CMK (cell line): ENCODE results near the gene TRIM74.
"Not testable (repeated sequence)": the region's sequence is repeated elsewhere in the genome, so short reads cannot be mapped to it uniquely, and the experiment has no call there.

ENCODE experiments used
- DNase-seq: peaks from one replicate; pipeline ENCODE4 v3.0.0-alpha.2; 2010; ENCODE audit warnings: low read depth

The TRIM74 gene

GRCh38 chr7:72954563-72955198 is 14.6 kb downstream of the TRIM74 start:
- DNase-seq = not testable (repeated sequence)

DNA sequence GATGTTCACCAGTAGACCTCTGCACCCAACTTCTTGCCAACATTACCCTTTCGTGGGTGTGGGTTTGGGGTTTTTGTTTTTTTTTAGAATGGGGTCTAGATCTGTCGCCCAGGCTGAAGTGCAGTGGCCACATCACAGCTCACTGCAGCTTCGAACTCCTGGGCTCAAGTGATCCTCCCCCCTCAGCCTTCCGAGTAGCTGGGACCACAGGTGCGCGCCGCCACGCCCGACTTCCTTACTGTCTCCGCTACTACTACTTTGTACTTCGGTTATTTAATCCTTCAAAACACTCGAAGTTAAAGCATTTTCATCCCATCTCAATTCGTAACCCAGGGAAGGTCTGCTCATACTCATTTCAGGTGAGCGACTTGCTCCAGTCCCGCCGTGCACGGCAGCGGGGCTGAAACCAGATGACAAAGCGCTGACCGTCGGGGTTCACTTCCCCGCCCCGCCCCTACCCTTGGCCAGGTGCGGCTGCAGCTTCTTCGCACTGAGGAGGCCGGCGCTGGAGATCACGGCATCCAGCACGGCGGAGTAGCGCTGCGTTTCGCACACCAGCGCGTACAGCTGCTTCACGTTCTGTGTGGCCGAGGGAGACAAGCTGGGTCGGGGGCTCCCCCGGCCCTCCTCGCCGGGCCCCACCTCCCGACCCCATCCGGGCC is 15.2 kb downstream of the TRIM74 start:
- DNase-seq = not testable (repeated sequence)

DNA sequence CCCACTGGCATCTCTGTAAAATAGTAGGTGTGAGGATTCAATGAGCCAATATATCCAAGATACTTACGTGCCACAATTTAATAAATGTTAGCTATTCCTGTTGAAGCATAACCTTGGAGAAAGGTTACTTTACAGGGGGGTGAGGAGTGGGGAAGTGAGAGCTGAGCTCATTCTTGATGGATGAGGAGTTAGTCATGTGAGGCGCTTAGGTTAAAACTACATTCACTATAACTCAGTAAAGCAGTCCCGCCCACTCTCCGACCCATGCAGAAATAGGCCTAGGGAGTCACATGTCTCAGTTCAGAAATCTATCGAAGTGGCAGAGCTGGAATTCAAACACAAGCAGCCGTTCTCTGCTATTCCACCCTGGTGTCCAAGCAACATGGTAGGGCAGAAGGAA is 18.8 kb downstream of the TRIM74 start:
- not testable (repeated sequence) for DNase-seq

- not testable (repeated sequence) for DNase-seq
These were observed 19.6 kb downstream of the TRIM74 start for GRCh38 chr7:72949686-72950085.

DNA sequence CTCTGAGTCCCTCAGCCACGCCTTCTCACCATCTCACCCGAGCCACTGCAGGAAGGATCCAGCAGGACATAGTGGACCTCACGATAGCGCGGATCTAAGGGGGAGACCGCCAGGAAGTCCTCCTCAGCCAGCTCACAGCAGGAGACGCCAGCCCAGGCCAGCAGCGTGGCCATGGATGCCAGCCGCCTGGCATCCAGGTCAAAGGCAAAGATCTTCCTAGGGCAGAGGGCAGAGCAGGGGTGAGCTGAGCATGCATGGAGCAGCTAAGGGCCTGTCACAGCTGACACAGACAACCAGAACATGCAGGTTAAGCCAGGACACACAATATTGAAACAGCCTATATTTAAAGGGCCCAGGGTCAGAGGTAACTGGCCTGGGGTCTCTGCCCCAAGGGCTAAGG is 20.0 kb downstream of the TRIM74 start:
- not testable (repeated sequence) for DNase-seq

DNA sequence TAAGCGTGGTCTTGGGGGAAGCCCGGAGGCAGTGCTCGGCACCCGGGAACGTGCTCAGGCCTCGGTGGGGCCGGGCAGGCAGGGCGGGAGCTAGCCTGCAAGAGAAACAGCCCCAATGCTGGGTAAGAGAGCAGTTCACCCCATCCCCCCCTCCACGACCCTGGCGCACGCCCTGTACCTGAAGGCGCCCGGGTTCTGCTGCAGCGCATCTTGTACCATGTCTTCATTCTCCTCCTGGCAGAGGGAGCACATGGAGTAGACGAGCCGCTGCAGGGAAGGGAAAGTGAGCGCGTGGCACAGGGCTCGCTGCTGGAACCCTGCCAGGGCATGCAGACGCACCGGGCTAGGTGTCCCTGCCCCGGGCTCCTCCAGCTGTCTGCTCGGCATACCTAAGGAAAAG is 20.6 kb downstream of the TRIM74 start:
- not testable (repeated sequence) for DNase-seq

- DNase-seq = not testable (repeated sequence)
These were observed 23.0 kb downstream of the TRIM74 start for GRCh38 chr7:72946130-72946745.

GRCh38 chr7:72945597-72945996 is 23.7 kb downstream of the TRIM74 start:
- not testable (repeated sequence) for DNase-seq

GRCh38 chr7:72944937-72945336 is 24.3 kb downstream of the TRIM74 start:
- DNase-seq = not testable (repeated sequence)

DNA sequence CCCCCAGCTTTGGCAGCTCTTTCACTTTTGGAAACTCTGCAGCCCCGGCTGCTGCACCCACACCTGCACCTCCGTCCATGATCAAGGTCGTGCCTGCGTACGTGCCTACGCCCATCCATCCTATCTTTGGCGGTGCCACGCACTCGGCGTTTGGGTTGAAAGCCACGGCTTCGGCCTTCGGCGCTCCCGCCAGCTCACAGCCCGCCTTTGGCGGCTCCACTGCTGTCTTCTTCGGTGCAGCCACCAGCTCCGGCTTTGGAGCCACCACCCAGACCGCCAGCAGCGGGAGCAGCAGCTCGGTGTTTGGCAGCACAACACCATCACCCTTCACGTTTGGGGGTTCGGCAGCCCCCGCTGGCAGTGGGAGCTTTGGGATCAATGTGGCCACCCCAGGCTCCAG is 26.3 kb downstream of the TRIM74 start:
- DNase-seq = not testable (repeated sequence)

DNA sequence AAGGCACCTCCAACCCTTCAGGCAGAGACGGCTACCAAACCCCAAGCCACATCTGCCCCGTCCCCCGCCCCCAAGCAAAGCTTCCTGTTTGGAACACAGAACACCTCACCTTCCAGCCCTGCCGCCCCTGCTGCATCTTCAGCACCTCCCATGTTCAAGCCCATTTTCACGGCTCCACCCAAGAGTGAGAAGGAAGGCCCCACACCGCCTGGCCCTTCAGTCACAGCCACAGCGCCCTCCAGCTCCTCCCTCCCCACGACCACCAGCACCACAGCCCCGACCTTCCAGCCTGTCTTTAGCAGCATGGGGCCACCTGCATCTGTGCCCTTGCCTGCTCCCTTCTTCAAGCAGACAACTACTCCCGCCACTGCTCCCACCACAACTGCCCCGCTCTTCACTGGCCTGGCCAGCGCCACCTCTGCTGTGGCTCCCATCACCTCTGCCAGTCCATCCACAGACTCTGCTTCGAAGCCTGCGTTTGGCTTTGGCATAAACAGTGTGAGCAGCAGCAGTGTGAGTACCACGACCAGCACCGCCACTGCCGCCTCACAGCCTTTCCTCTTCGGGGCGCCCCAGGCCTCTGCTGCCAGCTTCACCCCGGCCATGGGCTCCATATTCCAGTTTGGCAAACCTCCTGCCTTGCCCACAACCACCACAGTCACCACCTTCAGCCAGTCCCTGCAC is 27.1 kb downstream of the TRIM74 start:
- not testable (repeated sequence) for DNase-seq

DNA sequence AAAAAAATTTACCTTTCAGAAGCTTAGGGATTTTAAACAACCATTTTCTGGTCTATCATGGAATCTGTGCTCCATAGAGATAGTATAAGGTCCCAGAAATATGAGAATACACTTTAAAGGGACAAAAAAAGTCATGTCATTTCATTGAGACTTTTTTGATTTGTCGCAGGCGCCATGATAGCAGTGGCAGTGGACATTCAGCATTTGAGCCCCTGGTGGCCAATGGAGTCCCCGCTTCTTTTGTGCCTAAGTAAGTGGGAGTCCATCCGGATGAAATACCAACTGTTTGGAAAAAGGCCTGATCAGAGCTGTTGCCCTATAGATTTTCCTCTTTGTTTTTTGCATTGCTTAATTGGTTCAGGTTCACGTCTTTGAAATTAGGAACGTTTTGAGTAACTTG is 41.0 kb downstream of the TRIM74 start:
- DNase-seq = not testable (repeated sequence)

DNA sequence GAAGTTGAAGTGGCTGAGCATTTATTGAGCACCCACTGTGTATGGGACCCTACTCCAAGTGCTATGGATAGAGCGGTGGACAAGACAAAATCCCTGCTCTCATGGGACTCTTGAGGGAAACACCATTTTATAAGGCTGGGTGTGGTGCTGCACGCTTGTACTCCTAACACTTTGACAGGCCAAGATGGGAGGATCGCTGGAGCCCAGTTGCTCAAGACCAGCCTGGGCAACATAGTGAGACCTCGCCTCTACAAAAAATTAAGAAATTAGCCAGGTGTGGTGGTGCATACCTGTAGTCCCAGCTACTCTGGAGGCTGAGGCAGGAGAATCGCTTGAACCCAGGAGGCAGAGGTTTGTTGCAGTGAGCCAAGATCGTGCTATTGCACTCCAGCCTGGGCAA is 41.5 kb downstream of the TRIM74 start:
- not testable (repeated sequence) for DNase-seq

GRCh38 chr7:72925546-72926120 is 43.6 kb downstream of the TRIM74 start:
- no peak for DNase-seq

GRCh38 chr7:72924733-72925545 is 44.3 kb downstream of the TRIM74 start, which contains the start of gene POM121:
Gene POM121, plus strand, starts transcription at chr7:72925095. Its CDS starts 27 bp downstream, at chr7:72925122.
- peak; percentile 68 for DNase-seq

DNA sequence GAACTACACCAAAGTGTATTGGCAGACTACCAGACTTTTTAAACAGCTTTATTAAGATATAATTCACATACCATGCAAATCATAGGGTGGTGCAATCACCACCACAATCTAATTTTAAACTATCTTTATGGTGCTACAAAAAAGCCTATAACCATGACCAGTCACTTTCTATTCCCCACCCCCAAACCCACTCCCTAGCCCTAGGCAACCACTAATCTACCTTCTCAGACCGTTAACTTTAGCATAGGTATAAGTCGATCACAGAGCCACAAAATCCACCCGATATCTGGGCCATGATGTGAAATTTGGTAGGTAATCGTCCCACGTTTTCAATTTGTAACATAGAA is 44.9 kb downstream of the TRIM74 start:
- DNase-seq = no peak

DNA sequence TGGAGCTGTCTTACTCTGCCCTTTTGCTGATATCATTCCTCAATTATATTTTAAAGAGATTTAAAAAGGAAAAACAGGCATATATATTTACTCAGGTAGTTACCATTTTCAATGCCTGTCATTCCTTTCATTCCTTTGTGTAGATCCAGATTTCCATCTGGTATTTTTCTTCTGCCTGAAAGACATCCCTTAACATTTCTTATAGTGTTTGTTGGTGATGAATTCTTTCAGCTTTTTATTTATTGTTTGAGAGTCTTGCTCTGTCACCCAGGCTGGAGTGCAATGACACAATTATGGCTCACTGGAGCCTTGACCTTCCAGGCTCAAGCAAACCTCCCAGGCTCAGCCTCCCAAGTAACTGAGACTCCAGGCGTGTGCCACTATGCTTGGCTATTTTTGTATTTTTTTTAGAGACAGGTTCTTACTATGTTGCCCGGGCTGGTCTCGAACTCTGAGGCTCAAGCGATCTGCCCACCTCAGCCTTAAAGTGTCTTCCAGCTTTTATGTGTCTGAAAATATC is 50.0 kb downstream of the TRIM74 start:
- DNase-seq = no peak

GRCh38 chr7:72914756-72915525 is 54.3 kb downstream of the TRIM74 start:
- DNase-seq = not testable (repeated sequence)

DNA sequence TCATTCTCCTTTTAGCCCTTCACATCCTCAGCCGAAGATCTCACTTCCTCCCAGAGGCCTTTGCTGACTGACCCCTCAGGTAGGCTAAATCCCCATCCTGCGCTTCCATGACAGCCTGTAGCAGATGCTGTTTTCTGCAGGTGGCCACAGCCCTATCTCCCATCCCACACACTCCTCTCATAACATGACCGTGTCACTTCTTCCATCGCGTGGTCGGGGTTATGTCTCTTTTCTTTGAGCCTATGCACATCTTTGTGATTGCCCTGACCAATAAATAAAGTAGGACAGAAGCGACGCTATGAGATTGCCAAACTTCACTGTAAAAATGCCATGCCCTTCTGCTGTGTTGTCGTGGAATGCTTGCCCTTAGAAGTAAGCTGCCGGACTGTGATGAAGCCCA is 55.5 kb downstream of the TRIM74 start:
- DNase-seq = not testable (repeated sequence)

DNA sequence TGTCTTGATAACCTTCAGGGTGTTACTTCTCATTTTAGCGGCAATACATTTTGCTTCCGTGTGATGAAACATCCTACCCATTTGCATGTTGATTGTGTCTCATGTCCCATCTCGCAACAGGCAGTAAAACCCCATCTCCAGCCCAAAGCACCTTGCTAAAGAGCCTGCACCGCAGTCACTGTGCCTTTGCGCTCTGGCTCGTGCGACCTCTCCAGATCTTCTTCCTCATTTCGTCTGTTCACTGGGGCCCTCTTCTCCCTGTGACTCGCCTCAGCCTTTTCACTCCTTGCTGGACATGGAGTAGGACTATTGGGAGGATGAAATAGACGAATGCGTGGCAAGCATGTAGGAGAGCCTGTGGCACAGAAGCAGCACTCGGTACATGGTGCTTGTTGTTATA is 57.9 kb downstream of the TRIM74 start:
- DNase-seq = not testable (repeated sequence)
